Muscle layer of duodenum (tissue), 2 donors: ENCODE measurements around the gene MT4.

Experiments
- H3K27ac ChIP-seq: one replicate; pipeline ENCODE4 v1.7.0; 2013; ENCODE audit warnings: mild to moderate bottlenecking, low read length
- H3K27me3 ChIP-seq: one replicate; pipeline ENCODE4 v1.7.0; 2013; ENCODE audit warnings: low read depth, mild to moderate bottlenecking, control low read depth, low read length
- H3K36me3 ChIP-seq, 2 donors: one replicate each; pipeline ENCODE4 v1.7.0; 2013; ENCODE audit warnings: low read length in 2 of 2, control low read depth in 1 of 2, mild to moderate bottlenecking in 1 of 2; ENCODE audit not compliant: insufficient read depth in 2 of 2, control insufficient read depth in 1 of 2
- H3K4me1 ChIP-seq, 2 donors: one replicate each; pipeline ENCODE4 v1.7.0; 2013; ENCODE audit warnings: low read length in 2 of 2, mild to moderate bottlenecking in 2 of 2, control low read depth in 1 of 2, moderate library complexity in 1 of 2; ENCODE audit not compliant: insufficient read depth in 2 of 2, control insufficient read depth in 1 of 2
- H3K4me3 ChIP-seq, 2 donors: one replicate each; pipeline ENCODE4 v1.7.0; 2013; ENCODE audit warnings: low read length in 2 of 2, low read depth in 1 of 2, mild to moderate bottlenecking in 1 of 2
- H3K9me3 ChIP-seq, 2 donors: one replicate each; pipeline ENCODE4 v1.7.0; 2013; ENCODE audit warnings: low read length in 2 of 2, control low read depth in 1 of 2, mild to moderate bottlenecking in 1 of 2; ENCODE audit not compliant: control insufficient read depth in 1 of 2
- donor health status: healthy.

The MT4 gene

GRCh38 chr16:56606476-56607108 is 41.7 kb downstream of the MT4 start:
- H3K4me1 ChIP-seq, result peaks cover 3 to 9% of the 10 kb centered on the region in 2 donors

DNA sequence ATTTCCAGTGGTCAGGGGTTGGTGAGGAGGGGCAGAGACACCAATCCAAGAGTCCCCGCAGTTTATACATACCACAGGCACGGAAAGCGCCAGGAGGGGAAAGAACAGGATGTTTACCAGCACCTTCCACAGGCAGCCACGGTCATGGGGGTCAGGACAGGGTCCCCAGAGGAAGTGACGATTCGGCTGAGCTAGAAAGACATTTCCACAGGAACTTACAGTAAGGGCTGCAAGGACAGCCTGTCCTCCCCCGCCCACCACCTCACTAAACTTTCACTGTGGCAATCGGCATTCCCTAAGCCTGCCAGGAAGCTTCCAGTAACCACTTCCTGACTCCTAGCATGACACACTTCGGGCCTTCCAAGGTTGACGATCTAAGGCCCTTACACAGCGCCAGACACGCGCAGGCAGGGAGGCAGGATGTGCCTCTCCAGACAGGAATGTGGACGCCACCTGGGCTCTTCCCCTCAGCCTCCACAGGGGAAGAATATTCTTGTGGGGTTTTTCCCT is 42.3 kb downstream of the MT4 start:
- H3K36me3 ChIP-seq, result peaks cover 0 to 7% of the 10 kb centered on the region in 2 donors
- H3K9me3 ChIP-seq, result no peaks in the 10 kb centered on the region
- H3K4me1 ChIP-seq, result peaks cover 3 to 10% of the 10 kb centered on the region in 2 donors
- H3K4me3 ChIP-seq, result peak overlapping the region; percentile 50 to 82
- peak overlapping the region; percentile 95 for H3K27ac ChIP-seq
- H3K27me3 ChIP-seq, result no peaks in the 10 kb centered on the region

More at GRCh38 chr16:56606476-56607108, 41.7 kb downstream of the MT4 start:
- H3K9me3 ChIP-seq, result no peaks in the 10 kb centered on the region
- H3K27me3 ChIP-seq, result no peaks in the 10 kb centered on the region
- H3K4me3 ChIP-seq, result peak overlapping the region in 1 of 2 donors; percentile 12
- H3K36me3 ChIP-seq, result peaks cover 0 to 7% of the 10 kb centered on the region in 2 donors
- peak overlapping the region; percentile 95 for H3K27ac ChIP-seq

GRCh38 chr16:56607675-56608042 is 42.8 kb downstream of the MT4 start:
- Histone ChIP-seq H3K36me3 (peaks cover 0 to 7% of the 10 kb centered on the region in 2 donors), H3K27ac (peak overlapping the region; percentile 95), H3K27me3 (no peaks in the 10 kb centered on the region), H3K9me3 (no peaks in the 10 kb centered on the region), H3K4me3 (peak overlapping the region; percentile 50 to 82), H3K4me1 (peaks cover 3 to 10% of the 10 kb centered on the region in 2 donors)

DNA sequence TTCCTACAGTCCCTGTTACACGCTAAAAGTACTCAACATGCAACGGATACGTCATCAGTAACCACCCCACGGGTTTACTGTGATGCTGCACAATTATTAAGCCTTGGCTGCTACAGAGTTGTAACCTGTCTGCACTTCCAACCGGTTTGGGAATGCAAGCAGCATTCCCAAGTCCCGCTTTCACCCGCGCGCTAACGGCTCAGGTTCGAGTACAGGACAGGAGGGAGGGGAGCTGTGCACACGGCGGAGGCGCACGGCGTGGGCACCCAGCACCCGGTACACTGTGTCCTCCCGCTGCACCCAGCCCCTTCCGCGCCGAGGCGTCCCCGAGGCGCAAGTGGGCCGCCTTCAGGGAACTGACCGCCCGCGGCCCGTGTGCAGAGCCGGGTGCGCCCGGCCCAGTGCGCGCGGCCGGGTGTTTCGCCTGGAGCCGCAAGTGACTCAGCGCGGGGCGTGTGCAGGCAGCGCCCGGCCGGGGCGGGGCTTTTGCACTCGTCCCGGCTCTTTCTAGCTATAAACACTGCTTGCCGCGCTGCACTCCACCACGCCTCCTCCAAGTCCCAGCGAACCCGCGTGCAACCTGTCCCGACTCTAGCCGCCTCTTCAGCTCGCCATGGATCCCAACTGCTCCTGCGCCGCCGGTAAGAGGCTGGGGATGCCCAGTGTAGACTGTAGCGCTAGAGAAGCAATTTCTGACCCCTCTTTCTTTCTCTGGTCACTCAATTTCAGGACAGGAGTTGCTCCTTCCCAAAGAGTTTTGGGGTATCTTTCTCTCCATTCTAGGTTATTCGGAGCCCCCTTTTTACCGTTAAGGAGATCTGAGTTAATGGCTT is 43.4 kb downstream of the MT4 start, which contains the start of gene MT2A:
Gene MT2A (plus strand): TSS at position 542 of the 833 bp plus-strand sequence. CDS start 72 bp downstream, at position 614.
- peaks cover 3 to 10% of the 10 kb centered on the region in 2 donors for H3K4me1 ChIP-seq
- H3K27ac ChIP-seq, result peak within 1 kb of the TSS; percentile 96
- H3K36me3 ChIP-seq, result peaks cover 0 to 7% of the 10 kb centered on the region in 2 donors
- no peaks in the 10 kb centered on the region for H3K9me3 ChIP-seq
- peak within 1 kb of the TSS; percentile 82 to 91 for H3K4me3 ChIP-seq
- H3K27me3 ChIP-seq, result no peaks in the 10 kb centered on the region

- Histone ChIP-seq H3K4me3 (peak overlapping the region; percentile 82 to 91), H3K9me3 (no peaks in the 10 kb centered on the region), H3K27me3 (no peaks in the 10 kb centered on the region), H3K36me3 (peaks cover 0 to 7% of the 10 kb centered on the region in 2 donors), H3K4me1 (peaks cover 3 to 10% of the 10 kb centered on the region in 2 donors), H3K27ac (peak overlapping the region; percentile 96)
Measured at GRCh38 chr16:56608876-56609462, 44.1 kb downstream of the MT4 start.

- peak overlapping the region; percentile 82 to 91 for H3K4me3 ChIP-seq
- no peaks in the 10 kb centered on the region for H3K27me3 ChIP-seq
- no peaks in the 10 kb centered on the region for H3K9me3 ChIP-seq
- H3K27ac ChIP-seq, result peak overlapping the region; percentile 96
- H3K4me1 ChIP-seq, result peaks cover 3 to 10% of the 10 kb centered on the region in 2 donors
- H3K36me3 ChIP-seq, result peaks cover 0 to 7% of the 10 kb centered on the region in 2 donors
Measured at GRCh38 chr16:56609463-56609921, 44.6 kb downstream of the MT4 start.

DNA sequence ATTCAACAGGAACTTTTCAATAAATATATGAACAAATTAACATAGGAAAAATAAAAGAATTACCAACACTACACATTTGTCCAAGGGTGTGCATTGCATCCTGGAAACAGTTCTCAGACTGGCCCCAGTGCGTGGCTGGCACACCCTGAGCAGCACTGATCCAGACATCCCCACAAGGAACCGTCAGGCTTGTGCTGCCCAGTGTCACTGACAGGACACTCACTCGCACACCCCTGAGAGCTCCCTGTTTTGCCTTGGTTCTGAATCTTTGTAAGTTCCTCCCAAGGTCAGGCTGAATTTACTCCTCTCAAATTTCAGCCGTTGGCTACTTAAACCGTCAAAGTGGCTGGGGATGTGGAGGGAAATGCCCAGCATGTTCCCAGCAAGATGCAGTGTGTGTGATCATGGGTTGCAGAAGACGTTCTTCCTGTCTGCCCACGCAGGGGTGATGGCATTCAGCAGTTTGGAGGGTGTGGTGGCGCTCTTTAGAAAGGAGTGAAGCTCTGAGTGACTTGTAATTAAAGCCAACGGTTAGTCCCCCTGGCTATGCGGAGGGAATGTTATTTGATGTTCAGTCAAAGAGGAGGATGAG is 45.2 kb downstream of the MT4 start:
- Histone ChIP-seq H3K27ac (peak overlapping the region; percentile 96), H3K36me3 (peaks cover 0 to 7% of the 10 kb centered on the region in 2 donors), H3K27me3 (no peaks in the 10 kb centered on the region), H3K4me3 (peak overlapping the region; percentile 82 to 91), H3K9me3 (no peaks in the 10 kb centered on the region), H3K4me1 (peaks cover 3 to 10% of the 10 kb centered on the region in 2 donors)

DNA sequence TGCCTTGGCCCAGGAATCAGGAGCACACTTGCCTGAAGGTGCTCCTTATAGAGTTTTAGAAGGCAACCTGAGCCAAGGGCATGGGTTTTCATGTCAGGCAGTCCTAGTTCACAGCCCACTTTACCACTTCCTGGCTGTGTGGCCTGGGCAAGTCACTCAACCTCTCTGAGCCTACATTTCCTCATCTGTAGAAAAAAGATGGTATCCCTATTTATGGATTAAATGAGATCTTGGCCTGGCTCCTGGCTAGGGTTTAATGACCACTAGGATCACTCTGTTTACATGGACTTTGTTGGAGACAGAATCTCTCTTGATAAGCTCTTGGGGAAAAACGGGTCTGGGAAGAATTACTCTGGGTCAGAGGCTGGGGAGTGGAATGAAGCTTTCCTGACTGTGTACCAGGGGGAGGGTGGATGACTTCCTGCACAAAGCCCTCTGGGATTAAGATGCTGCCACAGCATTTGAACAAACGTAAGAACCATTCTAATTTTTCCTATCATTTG is 45.8 kb downstream of the MT4 start:
- H3K27me3 ChIP-seq, result no peaks in the 10 kb centered on the region
- H3K27ac ChIP-seq, result peak overlapping the region; percentile 96
- H3K9me3 ChIP-seq, result no peaks in the 10 kb centered on the region
- H3K4me1 ChIP-seq, result peaks cover 3 to 10% of the 10 kb centered on the region in 2 donors
- peaks cover 0 to 7% of the 10 kb centered on the region in 2 donors for H3K36me3 ChIP-seq
- H3K4me3 ChIP-seq, result peak overlapping the region in 1 of 2 donors; percentile 91

DNA sequence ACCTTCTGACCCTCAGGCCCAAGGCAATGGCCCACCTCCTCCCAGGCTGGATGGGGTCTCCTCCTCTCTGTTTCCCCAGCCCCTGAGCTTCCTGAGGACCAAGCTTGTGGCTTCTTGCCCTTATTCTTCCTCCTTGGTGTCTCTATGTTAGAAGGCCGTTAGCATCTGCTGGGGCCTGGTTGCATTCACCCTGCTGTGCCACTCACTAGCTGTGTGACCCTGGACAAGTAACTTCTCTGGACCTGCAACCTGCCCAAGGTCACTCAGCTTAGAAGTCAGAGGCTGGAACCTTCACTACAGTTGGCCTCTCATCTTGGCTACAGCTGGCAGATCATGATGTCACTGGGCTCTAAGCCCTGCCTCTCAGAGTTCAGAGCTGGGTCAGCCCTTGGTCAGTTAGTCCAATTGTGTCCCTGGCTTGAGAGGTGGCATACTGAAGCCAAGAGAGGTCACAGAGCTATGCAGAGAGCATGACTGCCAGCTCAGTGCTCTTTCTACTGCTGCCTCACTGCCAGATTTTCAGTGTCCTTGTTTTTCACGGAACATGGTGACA is 46.5 kb downstream of the MT4 start:
- Histone ChIP-seq H3K27ac (peak overlapping the region; percentile 96), H3K9me3 (no peaks in the 10 kb centered on the region), H3K36me3 (peaks cover 0 to 7% of the 10 kb centered on the region in 2 donors), H3K4me3 (no peak overlapping the region), H3K27me3 (no peaks in the 10 kb centered on the region), H3K4me1 (peaks cover 3 to 10% of the 10 kb centered on the region in 2 donors)

DNA sequence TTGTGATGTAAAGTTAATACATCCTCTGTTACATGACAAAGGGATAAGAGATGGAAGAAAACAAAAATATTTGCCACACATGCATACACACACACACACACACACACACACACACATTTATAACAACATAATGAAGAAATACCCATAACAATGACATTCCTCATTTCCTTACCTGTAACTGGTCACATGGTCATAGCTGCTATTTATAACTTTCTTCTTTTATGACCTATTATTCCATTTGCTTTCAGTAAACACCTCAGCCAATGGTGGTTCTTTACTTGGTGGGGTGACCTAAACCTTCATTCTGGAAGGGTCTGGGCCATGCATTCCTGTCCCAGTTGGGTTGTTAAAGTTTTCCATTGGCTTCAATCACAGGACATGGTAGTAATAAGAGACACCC is 48.8 kb downstream of the MT4 start:
- H3K4me1 ChIP-seq, result peaks cover 0 to 18% of the 10 kb centered on the region in 2 donors
- no peak overlapping the region for H3K4me3 ChIP-seq
- no peaks in the 10 kb centered on the region for H3K9me3 ChIP-seq
- no peaks in the 10 kb centered on the region for H3K27me3 ChIP-seq
- H3K27ac ChIP-seq, result no peak overlapping the region
- no peaks in the 10 kb centered on the region for H3K36me3 ChIP-seq
